ENCODE results near the gene UBE2N.

Gene UBE2N

GRCh38 chr12:93379326-93379980 is 62.3 kb downstream of the UBE2N start:
- DNase-seq = no peak

- DNase-seq = no peak
Observed at GRCh38 chr12:93378998-93379325, 62.8 kb downstream of the UBE2N start.

DNA sequence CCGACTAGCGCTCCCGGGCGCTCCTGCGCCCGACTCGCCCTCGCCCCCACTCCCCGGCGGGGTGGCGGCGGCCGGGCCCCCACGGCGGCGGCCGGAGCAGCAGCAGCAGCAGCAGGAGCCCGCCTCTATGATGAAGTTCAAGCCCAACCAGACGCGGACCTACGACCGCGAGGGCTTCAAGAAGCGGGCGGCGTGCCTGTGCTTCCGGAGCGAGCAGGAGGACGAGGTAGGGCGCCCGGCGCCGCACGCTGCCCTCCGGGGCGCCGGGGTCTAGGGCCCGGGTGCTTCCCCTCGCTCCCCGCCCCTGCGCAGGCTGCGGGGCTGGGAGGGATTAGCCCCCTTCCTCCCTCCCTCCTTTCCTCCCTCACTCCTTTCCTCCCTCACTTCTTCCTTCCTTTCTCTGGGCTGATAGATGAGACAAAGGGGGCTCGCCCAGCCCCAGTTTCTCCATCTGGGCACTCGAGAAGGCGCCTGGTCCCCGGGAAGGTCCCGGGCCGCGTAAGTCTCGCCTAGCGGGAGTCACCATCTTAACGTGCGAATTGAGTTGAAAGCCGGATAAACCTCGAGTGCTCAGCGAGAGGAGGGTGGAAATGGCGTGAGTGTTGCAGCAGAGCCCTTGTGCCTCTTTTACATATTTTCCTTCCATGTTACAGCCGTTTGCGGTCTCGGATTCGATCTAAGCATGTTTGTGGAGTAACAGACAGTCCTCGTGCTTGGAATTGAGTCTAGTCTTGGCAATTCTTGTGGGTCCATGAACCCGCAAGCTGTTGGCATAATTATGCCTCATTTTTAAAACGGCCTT is 63.4 kb downstream of the UBE2N start:
- peak; percentile 68 for DNase-seq

DNA sequence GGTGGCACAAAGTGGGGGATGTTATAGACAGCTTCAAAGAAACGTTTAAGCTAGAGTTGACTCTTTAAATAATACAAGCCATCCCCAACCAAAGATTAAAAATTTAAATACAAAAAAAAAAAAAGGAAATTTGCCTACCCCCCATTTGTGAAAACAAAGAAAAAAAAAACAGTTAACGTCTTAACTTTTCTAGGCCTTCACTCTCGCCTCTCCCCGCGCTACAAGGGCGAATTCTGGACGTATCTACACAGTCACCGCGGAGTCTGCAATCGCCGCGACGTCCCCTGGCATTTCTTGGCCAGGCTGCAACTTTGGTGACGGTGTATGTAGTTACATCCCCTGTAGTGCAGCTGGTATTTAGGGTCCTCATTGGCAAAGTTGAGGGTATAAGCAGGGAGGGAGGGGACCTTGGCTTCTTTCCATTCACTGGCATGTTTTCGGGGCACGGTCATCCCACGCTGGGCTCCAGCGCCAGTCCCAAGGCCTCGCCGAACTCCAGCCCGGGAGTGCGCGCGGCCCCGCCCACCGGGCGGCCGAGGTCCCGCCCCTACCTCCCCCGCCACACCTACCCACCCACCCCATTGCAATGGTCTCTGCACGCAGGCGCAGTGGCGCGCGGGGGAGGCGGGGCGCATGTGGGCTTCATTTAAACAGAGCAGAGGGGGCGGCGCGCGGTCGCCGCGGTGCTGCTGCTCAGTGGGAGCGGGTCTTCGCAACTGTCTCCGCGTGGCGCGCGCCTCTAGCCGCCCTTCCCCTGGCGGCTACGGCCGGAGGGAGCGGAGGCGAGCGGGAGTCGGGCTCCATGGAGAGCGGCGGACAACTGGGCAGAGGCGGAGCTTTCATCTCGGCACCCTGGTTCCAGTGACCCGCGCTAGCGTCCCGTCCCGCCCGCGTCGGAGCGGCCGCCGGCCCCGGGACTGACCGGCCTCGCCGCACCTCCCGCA is 64.2 kb downstream of the UBE2N start, which contains the start of gene NUDT4:
TSS of gene NUDT4 (plus strand) at position 674 of the 944 bp plus-strand sequence. CDS start 398 bp downstream, outside the sequence.
- peak; percentile 98 for DNase-seq

DNA sequence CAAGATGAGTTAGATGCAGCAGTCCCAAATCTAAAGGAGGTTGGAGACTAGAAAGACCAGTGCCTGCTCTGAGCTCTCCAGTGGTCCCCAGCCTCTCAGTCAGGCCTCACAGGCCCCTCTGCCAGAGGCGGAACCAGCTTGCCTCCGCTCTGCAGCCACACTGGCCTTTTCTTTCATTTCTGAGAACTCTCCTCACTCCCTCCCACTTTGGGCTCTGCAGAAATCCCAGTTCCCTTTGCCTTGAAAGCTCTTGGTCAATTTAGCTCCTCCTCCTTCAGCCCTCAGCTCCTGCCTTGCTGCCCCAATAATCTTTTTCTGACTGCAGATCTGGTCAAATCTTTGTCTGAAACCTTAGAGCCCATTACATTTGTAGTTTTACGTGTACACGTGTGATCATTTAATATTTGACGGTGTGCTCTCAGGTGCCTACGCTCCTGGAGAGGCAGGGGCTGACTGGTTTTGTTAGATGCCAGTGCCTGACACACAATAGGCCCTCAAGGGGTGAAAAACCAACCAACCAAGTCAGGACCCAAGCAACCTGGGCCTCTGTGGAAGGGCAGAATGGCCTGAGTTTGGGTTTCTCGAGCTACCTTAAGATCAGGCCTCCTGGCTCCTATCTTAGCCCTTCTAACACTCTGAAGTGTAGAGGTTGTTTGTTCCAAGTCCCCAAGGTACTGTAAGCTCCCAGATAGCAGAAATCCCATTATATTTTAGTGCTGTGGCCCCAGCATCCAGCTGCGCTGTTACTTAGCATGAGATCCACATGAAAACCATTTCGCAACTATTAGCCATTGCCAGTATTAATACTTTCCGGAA is 65.1 kb downstream of the UBE2N start:
- DNase-seq = no peak

GRCh38 chr12:93375906-93376305 is 65.8 kb downstream of the UBE2N start:
- no peak for DNase-seq

DNA sequence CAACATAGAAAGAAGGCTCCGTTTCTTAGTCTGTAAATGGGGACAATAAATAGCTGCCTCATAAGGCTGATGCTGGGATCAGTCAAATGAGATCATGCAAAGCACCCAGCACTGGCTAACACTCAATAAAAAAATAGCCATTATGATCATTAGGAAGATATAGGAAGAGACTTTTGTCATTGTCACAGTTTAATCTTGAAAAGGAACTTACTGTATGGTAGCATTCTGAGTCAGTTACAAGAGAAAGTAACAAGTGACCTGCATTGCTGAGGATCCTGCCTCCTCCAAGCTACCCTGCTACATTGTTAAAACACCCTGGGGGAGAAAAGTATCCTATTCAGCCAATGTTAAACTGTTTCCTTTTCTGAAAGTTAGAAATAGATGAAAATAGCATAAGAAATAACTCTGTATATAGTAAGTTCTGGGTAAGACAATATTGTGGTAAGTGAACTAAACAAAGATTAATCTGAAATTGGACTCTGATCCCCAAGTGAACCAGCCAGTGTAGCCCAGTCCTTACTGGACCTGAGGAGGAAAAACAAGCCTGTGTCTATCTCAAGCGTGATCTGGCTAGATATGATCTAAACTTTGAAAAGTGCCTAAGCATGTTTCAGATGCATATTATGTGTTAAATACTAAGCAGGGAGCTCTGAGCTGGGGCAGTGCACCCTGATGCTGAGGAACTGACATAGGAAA is 67.6 kb downstream of the UBE2N start:
- DNase-seq = no peak

DNA sequence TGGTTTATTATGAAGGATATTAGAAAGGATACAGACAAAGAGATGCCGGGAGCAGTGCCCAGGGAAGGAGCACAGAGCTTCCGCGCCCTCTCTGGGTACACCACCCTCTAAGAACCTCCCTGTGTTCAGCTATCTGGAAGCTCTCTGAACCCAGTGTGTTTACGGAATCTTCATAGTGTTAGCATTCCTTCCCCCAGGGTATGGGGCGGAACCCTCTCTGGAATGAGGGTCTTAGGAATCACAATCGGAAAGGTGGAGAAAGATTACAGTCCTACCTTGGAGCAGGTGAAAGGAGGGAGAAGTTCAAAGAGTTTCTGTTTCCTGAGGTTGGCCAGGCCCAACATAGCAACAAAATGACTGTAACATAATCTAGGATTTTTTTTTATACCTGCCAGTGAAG is 70.8 kb downstream of the UBE2N start:
- no peak for DNase-seq

- no peak for DNase-seq
Observed at GRCh38 chr12:93369505-93369904, 72.2 kb downstream of the UBE2N start.

DNA sequence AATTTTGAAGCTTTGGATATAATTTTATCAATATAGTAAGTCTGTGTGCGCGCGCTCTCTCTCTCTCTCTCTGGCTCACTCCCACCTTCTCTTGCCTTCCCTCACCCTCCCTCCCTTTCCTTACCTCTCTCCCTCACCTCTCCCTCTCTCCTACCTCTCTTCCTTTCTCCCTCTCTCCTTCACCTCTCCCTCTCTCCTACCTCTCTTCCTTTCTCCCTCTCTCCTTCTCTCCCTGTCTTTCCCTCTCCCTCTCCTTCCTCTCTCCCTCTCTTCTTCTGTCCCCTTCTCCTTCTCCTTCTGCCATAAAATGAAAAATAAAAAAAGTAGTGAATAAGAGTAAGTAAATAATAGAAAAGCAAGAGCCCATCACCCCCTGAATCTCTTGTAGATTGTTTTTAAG is 73.0 kb downstream of the UBE2N start:
- no peak for DNase-seq

- DNase-seq = no peak
Observed at GRCh38 chr12:93366422-93366821, 75.3 kb downstream of the UBE2N start.

DNA sequence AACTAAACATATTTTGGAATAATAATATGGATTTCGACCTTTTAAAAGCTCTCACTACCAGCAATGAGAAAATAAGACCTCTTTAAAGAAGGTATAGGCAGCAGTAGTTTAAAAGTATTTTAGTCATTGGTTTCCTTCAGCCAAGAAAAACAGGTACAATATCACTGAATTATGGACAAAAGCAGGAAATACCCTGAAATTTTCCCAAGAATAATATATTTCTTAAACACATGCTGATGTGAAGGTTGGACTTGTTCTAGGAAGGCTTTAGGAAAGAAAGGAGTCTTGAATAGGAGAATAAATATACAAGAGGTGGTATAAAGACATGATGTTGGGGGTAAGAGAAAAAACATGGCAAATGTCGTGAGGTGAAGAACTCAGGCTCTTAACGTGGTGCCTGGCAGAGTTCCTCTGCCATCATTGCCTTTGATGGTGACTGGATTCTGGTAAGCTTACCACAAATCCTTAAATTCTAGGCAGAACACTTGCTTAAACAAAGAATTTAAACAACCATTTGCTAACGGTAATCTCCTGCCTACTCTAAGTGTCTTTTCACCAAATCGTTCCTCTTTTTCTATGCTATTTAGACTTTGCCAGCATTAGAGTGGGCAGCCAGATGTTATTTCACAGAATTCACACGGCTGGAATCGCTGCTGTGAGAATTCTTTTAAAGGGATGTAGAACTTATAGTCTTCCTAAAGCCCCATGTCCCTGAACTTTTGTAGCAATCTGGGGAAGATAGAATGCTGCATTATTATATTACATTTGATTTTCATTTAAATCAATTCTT is 75.9 kb downstream of the UBE2N start:
- no peak for DNase-seq

GRCh38 chr12:93363841-93364297 is 77.9 kb downstream of the UBE2N start:
- DNase-seq = no peak

- no peak for DNase-seq
Observed at GRCh38 chr12:93361151-93361919, 80.4 kb downstream of the UBE2N start.

DNA sequence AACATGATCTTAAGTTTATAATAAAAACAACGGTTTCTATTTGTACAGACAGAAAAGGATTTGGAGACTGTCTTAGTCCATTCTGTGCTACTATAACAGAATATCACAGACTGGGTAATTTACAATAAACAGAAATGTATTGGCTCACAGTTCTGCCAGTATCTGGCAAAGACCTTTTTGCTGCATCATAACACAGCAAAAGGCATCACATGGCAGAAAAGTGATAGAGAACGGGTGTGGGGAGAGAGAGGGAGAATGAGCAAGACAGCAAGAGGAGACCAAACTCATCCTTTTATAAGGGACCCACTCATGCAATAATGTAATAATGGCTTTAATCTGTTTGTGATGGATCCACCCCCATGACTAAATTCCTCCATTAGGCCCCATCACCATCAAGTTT is 81.1 kb downstream of the UBE2N start:
- no peak for DNase-seq

GRCh38 chr12:93358821-93359220 is 82.9 kb downstream of the UBE2N start:
- DNase-seq = no peak

DNA sequence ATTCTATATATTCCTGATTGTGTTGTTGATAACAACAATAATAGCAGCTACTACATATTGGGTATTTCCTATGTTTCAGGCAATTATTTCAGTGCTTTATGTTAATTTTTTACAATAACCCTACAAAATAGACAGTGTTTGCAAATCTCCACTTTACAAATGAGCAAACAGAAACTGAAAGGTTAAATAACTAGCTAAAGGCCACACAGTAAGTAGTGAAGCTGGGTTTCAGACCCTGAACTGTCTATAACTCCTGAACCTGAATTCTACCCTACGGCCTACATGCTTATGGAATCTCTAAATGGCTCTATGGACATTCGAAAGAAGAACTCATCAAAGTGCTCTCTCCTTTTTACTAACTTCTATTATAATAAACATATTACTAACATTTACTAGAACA is 83.7 kb downstream of the UBE2N start:
- DNase-seq = no peak

GRCh38 chr12:93356214-93356613 is 85.5 kb downstream of the UBE2N start:
- no peak for DNase-seq

Data from stimulated activated CD8-positive, alpha-beta memory T cell treated with anti-CD3 and anti-CD28 coated beads, Interleukin-4, amount 100 ng/mL, for 48 hours (primary cell).